T-helper 2 cell treated with Interferon-gamma antibody and Interleukin-4, amounts not matched to agents 5 μg/mL and 100 μg/mL, for 36 hours (primary cell): ENCODE results near the gene JSRP1.

Source experiments
- DNase-seq: peaks from one replicate; pipeline ENCODE4 v3.0.0; 2021; ENCODE audit warnings: low spot score
- H3K27ac Mint-ChIP-seq: one replicate; pipeline ENCODE4 v1.8.0; 2021; ENCODE audit warnings: mild to moderate bottlenecking, mixed read lengths
- H3K27me3 Mint-ChIP-seq: one replicate; pipeline ENCODE4 v1.8.0; 2021; ENCODE audit warnings: low read depth, mixed read lengths
- H3K36me3 Mint-ChIP-seq: one replicate; pipeline ENCODE4 v1.8.0; 2021; ENCODE audit warnings: low read depth, mixed read lengths
- H3K4me1 Mint-ChIP-seq: one replicate; pipeline ENCODE4 v1.8.0; 2021; ENCODE audit warnings: low read depth, mixed read lengths
- H3K4me3 Mint-ChIP-seq: one replicate; pipeline ENCODE4 v1.8.0; 2022; ENCODE audit warnings: mild to moderate bottlenecking, moderate library complexity, mixed read lengths
- H3K9me3 Mint-ChIP-seq: one replicate; pipeline ENCODE4 v1.8.0; 2021; ENCODE audit warnings: mixed read lengths

The JSRP1 gene

GRCh38 chr19:2249010-2249866 is 7.0 kb downstream of the JSRP1 start, which contains the start of gene AMH:
Gene AMH, plus strand, starts transcription at chr19:2249323. Its CDS starts 10 bp downstream, at chr19:2249333.
- H3K36me3 Mint-ChIP-seq: peaks cover 19% of the 10 kb centered on the region

GRCh38 chr19:2248136-2249009 is 7.8 kb downstream of the JSRP1 start:
- Mint-ChIP-seq H3K27ac (no peak overlapping the region), H3K27me3 (peaks cover 12% of the 10 kb centered on the region), H3K4me1 (no peaks in the 10 kb centered on the region), H3K36me3 (peaks cover 21% of the 10 kb centered on the region), H3K4me3 (no peak overlapping the region), H3K9me3 (no peaks in the 10 kb centered on the region)
- DNase-seq: no peak

More at GRCh38 chr19:2249010-2249866, 7.0 kb downstream of the JSRP1 start, which contains the start of gene AMH:
- Mint-ChIP-seq H3K4me3 (no peak within 1 kb of the TSS), H3K4me1 (no peaks in the 10 kb centered on the region), H3K27me3 (peaks cover 17% of the 10 kb centered on the region), H3K9me3 (no peaks in the 10 kb centered on the region), H3K27ac (no peak within 1 kb of the TSS)
- no peak for DNase-seq

- Mint-ChIP-seq H3K9me3 (no peaks in the 10 kb centered on the region), H3K27ac (no peak overlapping the region), H3K4me3 (no peak overlapping the region), H3K36me3 (peaks cover 23% of the 10 kb centered on the region), H3K27me3 (peaks cover 6% of the 10 kb centered on the region), H3K4me1 (peaks cover 1% of the 10 kb centered on the region)
- no peak for DNase-seq
Measured at GRCh38 chr19:2247433-2248101, 8.7 kb downstream of the JSRP1 start.

GRCh38 chr19:2246801-2247361 is 9.3 kb downstream of the JSRP1 start:
- Mint-ChIP-seq H3K27ac (no peak overlapping the region), H3K36me3 (peaks cover 27% of the 10 kb centered on the region), H3K27me3 (peaks cover 3% of the 10 kb centered on the region), H3K4me3 (no peak overlapping the region), H3K9me3 (no peaks in the 10 kb centered on the region), H3K4me1 (peaks cover 4% of the 10 kb centered on the region)
- no peak for DNase-seq

- H3K4me3 Mint-ChIP-seq: no peak overlapping the region
- H3K9me3 Mint-ChIP-seq: no peaks in the 10 kb centered on the region
- no peak for DNase-seq
- H3K36me3 Mint-ChIP-seq: peaks cover 27% of the 10 kb centered on the region
- H3K4me1 Mint-ChIP-seq: peaks cover 5% of the 10 kb centered on the region
- no peak overlapping the region for H3K27ac Mint-ChIP-seq
- peaks cover 3% of the 10 kb centered on the region for H3K27me3 Mint-ChIP-seq
Measured at GRCh38 chr19:2246014-2246620, 10.1 kb downstream of the JSRP1 start.

GRCh38 chr19:2245273-2245672 is 10.9 kb downstream of the JSRP1 start:
- no peak overlapping the region for H3K27ac Mint-ChIP-seq
- H3K27me3 Mint-ChIP-seq: peaks cover 3% of the 10 kb centered on the region
- H3K4me1 Mint-ChIP-seq: peaks cover 14% of the 10 kb centered on the region
- no peak for DNase-seq
- peaks cover 36% of the 10 kb centered on the region for H3K36me3 Mint-ChIP-seq
- no peak overlapping the region for H3K4me3 Mint-ChIP-seq
- H3K9me3 Mint-ChIP-seq: no peaks in the 10 kb centered on the region

GRCh38 chr19:2244486-2244885 is 11.7 kb downstream of the JSRP1 start:
- H3K36me3 Mint-ChIP-seq: peaks cover 39% of the 10 kb centered on the region

GRCh38 chr19:2244125-2244411 is 12.1 kb downstream of the JSRP1 start:
- Mint-ChIP-seq H3K4me1 (peaks cover 21% of the 10 kb centered on the region), H3K36me3 (peaks cover 41% of the 10 kb centered on the region), H3K4me3 (no peak overlapping the region), H3K27ac (no peak overlapping the region), H3K27me3 (no peaks in the 10 kb centered on the region), H3K9me3 (no peaks in the 10 kb centered on the region)
- no peak for DNase-seq

More at GRCh38 chr19:2244486-2244885, 11.7 kb downstream of the JSRP1 start:
- Mint-ChIP-seq H3K27me3 (no peaks in the 10 kb centered on the region), H3K4me1 (peaks cover 19% of the 10 kb centered on the region), H3K27ac (no peak overlapping the region), H3K4me3 (no peak overlapping the region), H3K9me3 (no peaks in the 10 kb centered on the region)
- no peak for DNase-seq

- no peak for DNase-seq
- no peak overlapping the region for H3K27ac Mint-ChIP-seq
- no peaks in the 10 kb centered on the region for H3K27me3 Mint-ChIP-seq
- H3K4me1 Mint-ChIP-seq: peaks cover 25% of the 10 kb centered on the region
- no peaks in the 10 kb centered on the region for H3K9me3 Mint-ChIP-seq
- H3K36me3 Mint-ChIP-seq: peaks cover 46% of the 10 kb centered on the region
- H3K4me3 Mint-ChIP-seq: no peak overlapping the region
Measured at GRCh38 chr19:2243274-2244124, 12.7 kb downstream of the JSRP1 start.

GRCh38 chr19:2242816-2243215 is 13.4 kb downstream of the JSRP1 start:
- H3K4me3 Mint-ChIP-seq: no peak overlapping the region
- H3K9me3 Mint-ChIP-seq: no peaks in the 10 kb centered on the region
- no peak for DNase-seq
- peaks cover 32% of the 10 kb centered on the region for H3K4me1 Mint-ChIP-seq
- peaks cover 50% of the 10 kb centered on the region for H3K36me3 Mint-ChIP-seq
- peak overlapping the region; percentile 20 for H3K27ac Mint-ChIP-seq
- no peaks in the 10 kb centered on the region for H3K27me3 Mint-ChIP-seq

GRCh38 chr19:2242092-2242537 is 14.1 kb downstream of the JSRP1 start:
- peaks cover 56% of the 10 kb centered on the region for H3K36me3 Mint-ChIP-seq
- H3K27ac Mint-ChIP-seq: peak overlapping the region; percentile 31
- no peaks in the 10 kb centered on the region for H3K27me3 Mint-ChIP-seq
- no peaks in the 10 kb centered on the region for H3K9me3 Mint-ChIP-seq
- H3K4me1 Mint-ChIP-seq: peaks cover 35% of the 10 kb centered on the region
- no peak for DNase-seq
- peak overlapping the region; percentile 51 for H3K4me3 Mint-ChIP-seq

GRCh38 chr19:2240881-2241760 is 15.1 kb downstream of the JSRP1 start:
- DNase-seq: no peak
- Mint-ChIP-seq H3K4me1 (peaks cover 35% of the 10 kb centered on the region), H3K27me3 (no peaks in the 10 kb centered on the region), H3K4me3 (peak overlapping the region; percentile 86), H3K9me3 (no peaks in the 10 kb centered on the region), H3K27ac (no peak overlapping the region), H3K36me3 (peaks cover 60% of the 10 kb centered on the region)
